Skin epidermis (tissue), 12 donors: Measurements from ENCODE around the gene UBE2Q1.

Experiments
- H3K27ac ChIP-seq, 21 experiments: fragments of 200-600 bp; sonication (generic) in 11 of 21; one replicate each; pipeline ENCODE4 v1.5.0; 2020; ENCODE audit warnings: mild to moderate bottlenecking in 3 of 21, inconsistent platforms in 2 of 21, moderate library complexity in 2 of 21
- H3K4me3 ChIP-seq, 7 experiments: fragments of 200-600 bp; sonication (generic) in 2 of 7; one replicate each; pipeline ENCODE4 v1.5.0; 2020; ENCODE audit warnings: inconsistent platforms in 2 of 7, mild to moderate bottlenecking in 2 of 7, moderate library complexity in 1 of 7

UBE2Q1 gene

DNA sequence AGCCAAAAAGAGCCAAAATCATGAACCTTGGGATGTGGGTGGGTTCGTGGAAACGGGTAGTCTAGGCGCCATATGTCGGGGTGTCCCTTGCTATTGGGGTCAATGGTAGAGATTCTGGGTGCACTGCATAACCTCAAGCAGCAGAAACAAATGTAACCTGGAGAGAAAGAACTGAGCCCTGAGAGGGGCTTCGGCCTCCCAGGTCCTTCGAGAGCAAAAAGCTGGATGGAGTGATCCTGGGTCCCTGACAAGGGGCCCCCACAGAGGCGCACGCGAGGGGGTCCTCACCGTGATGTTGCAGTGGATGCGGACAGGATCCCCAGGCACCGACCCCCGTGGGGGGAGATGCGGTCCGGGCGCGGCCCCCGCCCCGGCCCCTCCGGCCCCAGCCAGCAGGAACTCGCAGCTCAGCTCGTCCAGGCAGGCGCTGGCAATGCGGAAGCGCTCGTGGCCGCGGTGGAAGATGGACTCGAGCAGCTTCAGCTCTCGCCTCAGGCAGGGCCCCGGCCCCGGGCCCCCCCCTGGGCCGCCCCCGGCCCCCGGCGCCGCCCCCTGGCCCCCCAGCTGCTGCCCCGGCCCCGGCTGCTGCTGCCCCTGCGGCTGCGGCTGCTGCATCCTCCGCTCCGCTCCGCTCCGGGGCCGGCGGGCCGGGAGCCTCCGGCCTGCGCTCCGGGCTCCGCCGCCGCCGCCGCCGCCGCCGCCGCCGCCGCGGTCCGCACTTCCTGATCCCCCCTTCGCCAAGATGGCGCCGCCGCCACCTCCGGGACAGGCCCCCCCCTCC lies at the start of gene UBE2Q1:
TSS of gene UBE2Q1 (minus strand) at position 724 of the 781 bp plus-strand sequence. CDS start at position 615, 109 bp downstream.
- Histone ChIP-seq H3K27ac (peak within 1 kb of the TSS; percentile 74 to 96 (median 93)), H3K4me3 (peak within 1 kb of the TSS; percentile 53 to 96 (median 85))

DNA sequence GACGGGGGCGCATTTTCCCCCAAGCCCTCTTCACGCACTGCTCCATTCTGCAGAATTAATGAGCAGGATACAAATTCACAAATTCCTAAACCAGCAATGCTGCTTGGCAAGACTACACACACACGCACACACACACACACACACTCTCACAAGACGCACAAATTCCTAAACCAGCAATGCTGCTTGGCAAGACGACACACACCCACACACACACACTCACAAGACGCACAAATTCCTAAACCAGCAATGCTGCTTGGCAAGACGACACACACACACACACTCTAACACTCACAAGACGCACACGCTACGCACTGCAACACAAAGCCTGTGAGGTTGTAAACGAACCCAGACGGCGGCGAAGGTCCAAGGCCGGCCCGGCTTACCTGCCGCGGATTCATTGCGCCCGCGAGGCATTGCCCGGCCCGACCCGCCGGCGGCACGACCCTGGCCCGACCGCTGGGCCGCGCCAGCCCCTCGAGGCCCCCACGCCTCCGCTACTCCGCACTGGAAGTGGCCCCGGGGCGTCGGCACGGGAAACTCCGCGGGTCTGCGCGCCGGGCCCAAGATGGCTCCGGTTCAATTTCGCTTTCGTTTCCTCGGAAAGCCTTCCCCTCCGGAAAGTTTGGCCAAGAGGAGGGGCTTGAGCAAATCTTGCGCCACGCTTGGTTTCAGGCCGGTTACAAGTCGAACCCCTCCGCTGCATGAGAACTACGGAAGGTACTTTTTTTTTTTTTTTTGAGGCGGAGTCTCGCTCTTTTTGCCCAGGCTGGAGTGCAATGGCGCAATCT lies 49.3 kb upstream of the UBE2Q1 start, which contains the start of gene ADAR:
TSS of gene ADAR (minus strand) at position 578 of the 788 bp plus-strand sequence. CDS start at position 398, 180 bp downstream.
- H3K4me3 ChIP-seq: peak within 1 kb of the TSS; percentile 56 to 99 (median 82)
- peak within 1 kb of the TSS; percentile 85 to 100 (median 98) for H3K27ac ChIP-seq

DNA sequence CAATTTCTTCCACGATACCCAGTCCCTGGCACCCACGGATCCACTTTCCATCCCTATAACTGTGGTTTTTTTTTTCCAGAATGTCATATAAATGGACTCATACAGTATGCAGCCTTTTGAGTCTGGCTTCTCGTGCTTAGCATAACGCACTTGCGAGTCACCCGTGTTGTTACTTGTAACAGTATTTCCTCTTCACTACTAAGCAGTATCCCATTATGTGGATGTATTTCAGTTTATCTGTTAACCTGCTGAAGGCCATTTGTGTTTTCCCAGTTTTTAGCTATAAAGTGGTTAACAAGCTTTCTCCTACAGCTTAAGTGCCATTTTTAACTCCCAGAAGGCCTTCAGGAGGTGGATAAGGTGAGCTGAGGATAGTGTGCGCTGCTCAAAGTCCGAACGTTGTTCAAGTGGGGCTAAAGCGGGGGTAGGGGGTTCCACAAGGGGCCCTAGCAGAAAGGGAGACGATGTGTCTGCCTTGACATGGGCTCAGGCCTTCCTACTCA lies 48.7 kb upstream of the UBE2Q1 start:
- H3K4me3 ChIP-seq: peak overlapping the region; percentile 56 to 99 (median 82)

GRCh38 chr1:154605534-154605933 lies 47.1 kb upstream of the UBE2Q1 start:
- no peak overlapping the region for H3K4me3 ChIP-seq
- H3K27ac ChIP-seq: peak overlapping the region in 1 of 21 experiments; percentile 6

More for the DNA sequence above, 48.7 kb upstream of the UBE2Q1 start:
- peak overlapping the region; percentile 85 to 100 (median 98) for H3K27ac ChIP-seq

GRCh38 chr1:154603317-154603716 lies 44.9 kb upstream of the UBE2Q1 start:
- Histone ChIP-seq H3K27ac (peak overlapping the region in 1 of 21 experiments; percentile 12), H3K4me3 (no peak overlapping the region)

- Histone ChIP-seq H3K27ac (peak overlapping the region in 1 of 21 experiments; percentile 7), H3K4me3 (no peak overlapping the region)
Observed at GRCh38 chr1:154599658-154600057, 41.2 kb upstream of the UBE2Q1 start.

DNA sequence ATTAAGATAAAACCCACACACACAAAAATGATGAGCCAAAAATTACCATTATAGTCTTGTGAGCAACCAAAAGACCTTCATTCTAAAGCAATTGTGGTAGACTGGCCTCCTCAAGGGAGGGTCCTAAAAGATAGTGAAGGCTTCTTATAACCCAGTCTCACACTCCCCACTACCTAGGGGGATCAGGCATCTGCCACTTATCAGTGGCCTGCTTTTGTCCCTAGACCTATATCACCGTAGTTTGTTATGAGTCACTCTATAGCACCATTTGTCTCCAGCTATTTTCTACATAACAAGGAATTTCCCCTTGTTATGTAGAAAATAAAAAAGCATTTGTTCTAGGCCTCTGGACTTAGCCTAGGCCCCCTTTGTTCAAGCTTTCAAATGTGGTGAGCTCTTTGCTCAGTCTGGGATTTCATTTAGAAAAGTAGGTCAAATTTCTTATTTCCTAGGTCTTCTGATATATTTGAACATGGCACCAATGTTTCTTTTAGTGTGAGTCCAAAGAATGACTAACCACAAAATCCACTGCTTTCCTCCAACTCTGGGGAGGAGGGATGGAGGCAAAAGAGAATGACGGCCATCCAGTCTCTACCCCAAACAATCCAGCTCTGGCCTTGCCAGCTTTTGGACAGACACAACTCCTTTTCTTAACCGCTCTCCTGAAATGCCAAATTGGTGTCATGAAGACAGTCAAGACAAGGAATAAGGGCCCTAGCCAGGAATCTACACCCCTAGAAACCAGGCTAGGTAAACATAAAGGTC lies 40.6 kb upstream of the UBE2Q1 start:
- H3K4me3 ChIP-seq: no peak overlapping the region
- H3K27ac ChIP-seq: peak overlapping the region in 1 of 21 experiments; percentile 3

DNA sequence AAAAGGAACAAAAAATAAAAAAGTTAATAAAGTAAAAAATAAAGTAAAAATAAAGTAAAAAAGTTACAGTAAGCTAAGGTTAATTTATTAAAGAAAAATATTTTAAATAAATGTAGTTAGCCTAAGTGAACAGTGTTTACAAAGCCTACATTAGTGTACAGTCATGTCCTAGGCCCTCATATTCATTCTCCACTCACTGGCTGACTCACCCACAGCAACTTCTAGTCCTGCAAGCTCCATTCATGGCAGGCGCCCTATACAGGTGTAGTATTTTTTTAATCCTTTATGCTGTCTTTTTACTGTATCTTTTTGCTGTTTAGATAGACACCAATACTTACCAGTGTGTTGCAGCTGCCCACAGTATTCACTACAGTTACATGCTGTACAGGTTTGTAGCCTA lies 37.2 kb upstream of the UBE2Q1 start:
- H3K27ac ChIP-seq: no peak overlapping the region
- H3K4me3 ChIP-seq: no peak overlapping the region

DNA sequence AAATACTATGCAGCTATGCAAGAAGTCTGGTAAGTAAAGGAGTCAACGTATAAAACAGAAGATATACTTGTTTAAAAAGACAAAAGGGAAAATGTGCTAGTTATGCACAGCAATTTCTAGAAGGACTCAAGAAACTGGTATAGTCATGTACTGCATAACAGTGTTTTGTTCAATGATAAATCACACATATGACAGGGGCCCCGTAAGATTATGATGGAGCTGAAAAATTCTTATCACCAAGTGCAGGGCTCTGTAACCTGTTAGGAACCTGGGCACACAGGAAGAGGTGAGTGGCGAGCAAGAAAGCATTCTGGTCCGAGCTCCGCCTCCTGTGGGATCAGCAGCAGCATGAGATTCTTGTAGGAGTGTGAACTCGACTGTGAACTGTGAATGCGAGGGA lies 36.3 kb upstream of the UBE2Q1 start:
- Histone ChIP-seq H3K4me3 (no peak overlapping the region), H3K27ac (no peak overlapping the region)

- Histone ChIP-seq H3K4me3 (no peak overlapping the region), H3K27ac (no peak overlapping the region)
Observed at GRCh38 chr1:154593390-154593789, 34.9 kb upstream of the UBE2Q1 start.

DNA sequence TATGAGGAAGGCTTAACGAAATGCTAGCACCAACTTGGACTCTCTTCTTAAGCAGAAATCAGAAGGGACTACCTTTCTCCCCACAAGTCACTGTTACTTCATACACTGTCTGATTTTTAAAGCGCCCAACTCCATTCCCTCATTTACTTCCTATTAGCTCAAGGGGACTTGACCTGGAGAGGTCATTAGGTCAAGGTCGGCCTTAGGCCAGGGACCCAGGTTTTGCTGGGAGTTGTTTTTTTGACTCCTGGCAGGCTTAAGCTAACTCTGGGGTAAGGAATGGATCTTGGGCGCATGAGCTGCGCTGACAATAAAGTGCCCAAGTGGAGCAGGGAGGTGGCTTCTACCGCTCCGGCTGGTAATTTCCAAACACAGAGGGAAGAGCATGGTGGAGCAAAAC lies 32.7 kb upstream of the UBE2Q1 start:
- no peak overlapping the region for H3K27ac ChIP-seq
- H3K4me3 ChIP-seq: no peak overlapping the region

- H3K27ac ChIP-seq: no peak overlapping the region
- H3K4me3 ChIP-seq: no peak overlapping the region
Observed at GRCh38 chr1:154590756-154591155, 32.3 kb upstream of the UBE2Q1 start.

- H3K27ac ChIP-seq: no peak overlapping the region
- H3K4me3 ChIP-seq: no peak overlapping the region
Observed at GRCh38 chr1:154589780-154590179, 31.3 kb upstream of the UBE2Q1 start.

DNA sequence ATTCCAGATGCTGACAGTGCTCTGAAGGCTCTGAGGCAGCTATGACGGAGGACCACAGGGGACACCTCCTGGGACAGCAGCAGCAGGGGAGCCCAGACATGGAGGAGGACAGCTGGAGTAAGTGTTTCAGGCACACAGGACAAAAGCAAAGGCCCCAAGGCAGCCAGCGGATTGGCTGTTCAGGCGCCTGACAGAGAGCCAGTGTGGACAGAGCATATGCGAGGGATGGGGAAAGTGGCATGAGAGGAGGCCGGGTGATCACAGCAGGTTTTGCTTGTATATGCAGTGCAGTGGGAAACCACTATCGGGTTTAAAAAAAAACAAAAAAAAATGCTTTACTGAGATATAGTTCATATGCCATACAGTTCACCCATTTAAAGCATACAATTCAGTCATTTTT lies 28.2 kb upstream of the UBE2Q1 start:
- Histone ChIP-seq H3K27ac (no peak overlapping the region), H3K4me3 (no peak overlapping the region)

- H3K4me3 ChIP-seq: no peak overlapping the region
- H3K27ac ChIP-seq: no peak overlapping the region
Observed at GRCh38 chr1:154586231-154586630, 27.8 kb upstream of the UBE2Q1 start.

DNA sequence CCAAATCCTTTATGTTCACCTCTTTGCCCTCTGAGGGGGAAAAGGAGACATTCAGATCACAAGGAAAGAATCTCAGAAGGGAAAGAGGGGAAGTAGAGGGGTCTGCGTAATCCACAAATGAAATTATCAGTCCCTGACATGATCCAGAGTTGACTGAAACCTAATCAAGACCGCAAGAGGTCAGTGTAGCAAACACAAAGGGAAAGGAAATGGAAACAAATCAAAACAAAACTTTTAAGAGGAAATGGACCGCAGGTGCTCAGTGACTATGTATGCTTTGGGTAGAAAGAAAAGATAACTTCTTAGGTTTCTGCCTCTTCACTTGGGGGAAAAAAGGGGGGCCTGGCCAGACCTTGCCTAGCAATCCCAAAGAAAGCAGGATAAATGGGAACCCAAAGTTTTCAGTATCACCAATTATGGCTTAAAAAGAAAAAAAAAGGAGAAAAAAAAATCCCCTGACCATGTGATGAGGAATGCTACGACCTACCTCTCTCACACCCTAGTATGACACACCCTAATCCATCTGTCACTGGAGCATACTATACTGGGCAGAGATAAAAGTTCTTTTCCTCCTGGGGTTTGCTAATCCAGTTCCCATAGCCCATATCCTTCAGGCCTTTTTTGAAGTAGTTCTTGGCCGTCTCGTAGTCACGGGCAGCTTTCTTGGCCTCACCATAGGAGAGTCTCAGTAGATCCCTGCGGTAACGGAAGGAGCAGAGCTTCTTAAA lies 26.0 kb upstream of the UBE2Q1 start:
- Histone ChIP-seq H3K27ac (no peak overlapping the region), H3K4me3 (no peak overlapping the region)

DNA sequence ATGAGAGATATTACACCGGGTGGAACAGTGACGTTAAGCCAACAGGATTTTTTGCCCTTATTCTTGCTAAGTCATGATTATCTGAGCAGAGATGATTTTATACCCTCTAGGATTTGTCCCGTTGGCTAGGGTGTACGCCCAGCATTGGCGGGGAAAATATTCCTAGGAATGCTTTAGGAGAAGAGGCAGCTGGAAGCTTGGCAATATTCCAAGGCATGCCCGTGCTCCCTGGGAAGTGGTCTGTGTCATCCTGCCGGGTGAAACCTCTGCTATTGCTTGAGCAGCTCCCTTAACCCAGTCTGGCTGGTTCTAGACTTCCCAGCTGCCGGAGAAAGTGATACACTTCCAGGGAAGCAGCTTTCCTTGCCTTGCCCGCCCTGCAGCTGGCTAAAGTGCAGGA lies 25.3 kb upstream of the UBE2Q1 start:
- Histone ChIP-seq H3K27ac (no peak overlapping the region), H3K4me3 (no peak overlapping the region)

DNA sequence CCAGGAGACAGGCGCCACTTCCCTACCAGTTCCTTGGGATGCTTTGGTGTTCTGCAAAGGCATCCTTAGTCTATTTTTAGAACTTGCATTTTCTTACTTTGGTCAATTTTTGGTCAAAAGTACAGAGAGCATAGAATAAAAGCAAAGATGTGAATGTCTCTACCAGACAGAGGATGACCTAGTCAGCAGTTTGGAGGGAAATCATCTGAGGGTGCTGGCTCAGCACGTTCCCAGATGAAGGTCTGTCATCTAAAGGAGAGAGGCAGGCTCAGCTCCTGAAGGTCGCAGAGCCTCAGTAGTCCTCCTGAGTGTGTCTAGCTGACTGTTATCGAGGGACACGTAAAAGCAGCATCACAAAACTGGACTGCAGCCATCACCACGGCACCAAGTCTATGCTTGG lies 24.4 kb upstream of the UBE2Q1 start:
- Histone ChIP-seq H3K4me3 (no peak overlapping the region), H3K27ac (no peak overlapping the region)

DNA sequence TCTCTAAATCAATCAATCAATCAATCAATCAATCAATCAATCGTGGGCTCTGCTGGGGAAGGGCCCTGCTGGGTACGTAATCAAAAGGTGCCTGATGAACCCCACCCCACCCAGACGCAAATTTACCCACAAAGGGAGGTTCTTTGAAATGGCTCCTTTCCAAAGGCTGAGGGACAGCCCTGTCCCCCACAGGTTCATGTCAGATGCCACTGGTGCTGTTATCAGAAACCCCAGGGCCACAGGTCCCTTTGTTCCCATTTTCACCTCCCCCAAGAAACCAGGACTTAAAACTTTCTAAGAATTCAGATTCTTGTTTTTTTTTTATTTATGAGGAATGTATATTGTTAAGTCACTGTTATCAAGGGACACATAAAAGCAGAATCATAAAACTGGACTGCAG lies 23.3 kb upstream of the UBE2Q1 start:
- Histone ChIP-seq H3K4me3 (no peak overlapping the region), H3K27ac (no peak overlapping the region)
